AG10803 (cell line): ENCODE measurements around the gene PLVAP.

Source experiments
- DNase-seq: peaks from one replicate; pipeline ENCODE4 v3.0.0; 2010; ENCODE audit warnings: low read depth
- H3K4me3 ChIP-seq: 2 replicates; pipeline ENCODE4 v1.5.1; 2011; ENCODE audit warnings: mild to moderate bottlenecking, low read length, control low read depth
- CTCF ChIP-seq: conservative IDR thresholded peaks from 2 replicates; pipeline ENCODE4 v1.5.1; 2011; ENCODE audit warnings: mild to moderate bottlenecking, low read length, control low read depth, inconsistent platforms

The PLVAP gene

GRCh38 chr19:17327654-17328516 is 49.3 kb downstream of the PLVAP start:
- no peak for TF ChIP-seq CTCF
- no peak for DNase-seq
- no peak overlapping the region for H3K4me3 ChIP-seq

GRCh38 chr19:17327068-17327653 is 50.0 kb downstream of the PLVAP start:
- no peak for TF ChIP-seq CTCF
- no peak for DNase-seq
- H3K4me3 ChIP-seq = no peak overlapping the region

- H3K4me3 ChIP-seq = no peak overlapping the region
- no peak for DNase-seq
- no peak for TF ChIP-seq CTCF
Measured at GRCh38 chr19:17326595-17326966, 50.6 kb downstream of the PLVAP start.

GRCh38 chr19:17325881-17326594 is 51.1 kb downstream of the PLVAP start:
- no peak for TF ChIP-seq CTCF
- no peak for DNase-seq
- H3K4me3 ChIP-seq = no peak overlapping the region

GRCh38 chr19:17325133-17325532 is 52.0 kb downstream of the PLVAP start:
- no peak overlapping the region for H3K4me3 ChIP-seq
- DNase-seq = no peak

GRCh38 chr19:17324357-17325114 is 52.6 kb downstream of the PLVAP start:
- DNase-seq = no peak
- no peak for TF ChIP-seq CTCF

More at GRCh38 chr19:17325133-17325532, 52.0 kb downstream of the PLVAP start:
- no peak for TF ChIP-seq CTCF

More at GRCh38 chr19:17324357-17325114, 52.6 kb downstream of the PLVAP start:
- no peak overlapping the region for H3K4me3 ChIP-seq
